ENCODE measurements around the gene TTN.

GRCh38 chr2:178482437-178482836 lies 324.8 kb downstream of the TTN start:
- no peak for TF ChIP-seq TARDBP (IDR thresholded peaks at IDR 0.05)
- no peak for TF ChIP-seq BHLHE40 (IDR thresholded peaks at IDR 0.05; ENCODE audit: borderline replicate concordance)
- no peak for TF ChIP-seq HDGF (IDR thresholded peaks at IDR 0.05; ENCODE audit: borderline replicate concordance)
- no peak for TF ChIP-seq FOXA1 (IDR thresholded peaks at IDR 0.05)
- TF ChIP-seq ZNF384 (IDR thresholded peaks at IDR 0.05): peak; percentile 60; the same call in 1 of the 2 replicates
- TF ChIP-seq PKNOX1 (IDR thresholded peaks at IDR 0.05): no peak
- TF ChIP-seq SUZ12 (IDR thresholded peaks at IDR 0.05): no peak
- no peak for TF ChIP-seq LEF1 (IDR thresholded peaks at IDR 0.05; ENCODE audit: borderline replicate concordance)
- TF ChIP-seq L3MBTL2 (conservative IDR thresholded peaks at IDR 0.05): no peak
- no peak for TF ChIP-seq FOXK2 (IDR thresholded peaks at IDR 0.05)
- no peak for TF ChIP-seq SP1 (IDR thresholded peaks at IDR 0.05)
- no peak for TF ChIP-seq NFRKB (IDR thresholded peaks at IDR 0.05)
